Measurements from ENCODE around the gene SEMA6B. TPM values are rescaled to one million over a fixed set of nuclear protein-coding genes. Genes with fewer than 3 reads are reported as not detected.
A peak's percentile ranks its signal among the peaks of the same experiment; 100 is the strongest.

Gene SEMA6B
- polyA plus RNA-seq, 1 experiment = 0.22 TPM

GRCh38 chr19:4507150-4507452 is 52.4 kb downstream of the SEMA6B start:
- Histone ChIP-seq H3K36me3 (ENCODE audit: control insufficient read depth, insufficient read depth, low read length) (peaks cover 9% of the 10 kb centered on the region), H3K27me3 (ENCODE audit: control insufficient read depth, insufficient read depth, low read length) (no peaks in the 10 kb centered on the region), H3K4me3 (ENCODE audit: low read depth, low read length) (no peak overlapping the region)
- no peak for DNase-seq (ENCODE audit: low read depth)
- TF ChIP-seq, protein P1, sequence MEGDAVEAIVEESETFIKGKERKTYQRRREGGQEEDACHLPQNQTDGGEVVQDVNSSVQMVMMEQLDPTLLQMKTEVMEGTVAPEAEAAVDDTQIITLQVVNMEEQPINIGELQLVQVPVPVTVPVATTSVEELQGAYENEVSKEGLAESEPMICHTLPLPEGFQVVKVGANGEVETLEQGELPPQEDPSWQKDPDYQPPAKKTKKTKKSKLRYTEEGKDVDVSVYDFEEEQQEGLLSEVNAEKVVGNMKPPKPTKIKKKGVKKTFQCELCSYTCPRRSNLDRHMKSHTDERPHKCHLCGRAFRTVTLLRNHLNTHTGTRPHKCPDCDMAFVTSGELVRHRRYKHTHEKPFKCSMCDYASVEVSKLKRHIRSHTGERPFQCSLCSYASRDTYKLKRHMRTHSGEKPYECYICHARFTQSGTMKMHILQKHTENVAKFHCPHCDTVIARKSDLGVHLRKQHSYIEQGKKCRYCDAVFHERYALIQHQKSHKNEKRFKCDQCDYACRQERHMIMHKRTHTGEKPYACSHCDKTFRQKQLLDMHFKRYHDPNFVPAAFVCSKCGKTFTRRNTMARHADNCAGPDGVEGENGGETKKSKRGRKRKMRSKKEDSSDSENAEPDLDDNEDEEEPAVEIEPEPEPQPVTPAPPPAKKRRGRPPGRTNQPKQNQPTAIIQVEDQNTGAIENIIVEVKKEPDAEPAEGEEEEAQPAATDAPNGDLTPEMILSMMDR (IDR thresholded peaks at IDR 0.05; ENCODE audit: insufficient read depth, low read depth, low read length) = no peak
- POLR2A ChIA-PET = no interaction called here
- CTCF ChIA-PET = interaction anchor here (2.0 kb wide), 1 partner anchor 17 kb away, joined by 8 read pairs; no protein-coding TSS in a partner anchor

DNA sequence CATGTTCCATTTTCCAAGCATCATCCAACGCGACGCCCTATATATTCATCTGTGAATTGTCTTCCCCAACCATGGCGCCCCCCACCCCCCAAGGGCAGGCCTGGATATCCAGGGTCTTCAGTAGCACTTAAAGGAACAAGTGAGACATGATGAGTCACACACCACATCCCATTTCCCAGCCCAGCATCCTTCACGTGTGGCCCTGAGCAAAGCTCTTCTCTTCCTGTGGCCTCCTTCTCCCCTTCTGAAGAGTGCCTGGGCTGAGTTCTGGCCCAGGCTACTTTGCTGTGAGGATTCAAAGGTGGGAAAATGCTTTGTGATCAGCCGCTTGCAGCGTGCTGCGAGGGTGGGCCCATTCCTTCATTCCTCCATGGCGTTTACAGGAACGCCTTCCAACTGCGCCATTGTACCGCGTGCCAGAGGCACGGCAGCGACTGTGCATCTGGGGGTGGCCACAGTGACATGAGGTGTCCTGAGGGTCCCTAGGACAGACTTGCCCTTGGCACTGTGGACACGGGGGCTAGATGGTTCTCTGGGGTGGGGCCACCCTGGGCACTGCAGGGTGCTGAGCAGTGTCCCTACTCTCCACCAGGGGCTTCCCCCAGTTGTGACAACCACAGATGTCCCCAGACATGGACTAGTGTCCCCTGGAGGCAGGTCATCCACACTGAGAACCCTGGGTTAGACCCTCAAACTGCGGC is 52.9 kb downstream of the SEMA6B start:
- TF ChIP-seq, protein P1 (IDR thresholded peaks at IDR 0.05; ENCODE audit: insufficient read depth, low read depth, low read length) = 0 out of 2 replicates have a peak, but pooled peaks have one; percentile 2
- H3K27me3 ChIP-seq (ENCODE audit: control insufficient read depth, insufficient read depth, low read length) = no peaks in the 10 kb centered on the region
- ChIA-PET POLR2A (interaction anchor here (0.7 kb wide), 1 partner anchor 152 kb away, joined by 15 read pairs; no protein-coding TSS in a partner anchor), CTCF (interaction anchor here (2.0 kb wide), 1 partner anchor 17 kb away, joined by 8 read pairs; no protein-coding TSS in a partner anchor)
- H3K36me3 ChIP-seq (ENCODE audit: control insufficient read depth, insufficient read depth, low read length) = peaks cover 11% of the 10 kb centered on the region
- H3K4me3 ChIP-seq (ENCODE audit: low read depth, low read length) = no peak overlapping the region
- DNase-seq (ENCODE audit: low read depth) = no peak

- Histone ChIP-seq H3K4me3 (ENCODE audit: low read depth, low read length) (no peak overlapping the region), H3K27me3 (ENCODE audit: control insufficient read depth, insufficient read depth, low read length) (no peaks in the 10 kb centered on the region), H3K36me3 (ENCODE audit: control insufficient read depth, insufficient read depth, low read length) (peaks cover 15% of the 10 kb centered on the region)
- CTCF ChIA-PET = no interaction called here
- DNase-seq (ENCODE audit: low read depth) = no peak
- POLR2A ChIA-PET = no interaction called here
- TF ChIP-seq, protein P1 (IDR thresholded peaks at IDR 0.05; ENCODE audit: insufficient read depth, low read depth, low read length) = no peak
Measured at GRCh38 chr19:4505570-4506448, 53.7 kb downstream of the SEMA6B start.

- Histone ChIP-seq H3K36me3 (ENCODE audit: control insufficient read depth, insufficient read depth, low read length) (peaks cover 16% of the 10 kb centered on the region), H3K27me3 (ENCODE audit: control insufficient read depth, insufficient read depth, low read length) (no peaks in the 10 kb centered on the region), H3K4me3 (ENCODE audit: low read depth, low read length) (no peak overlapping the region)
- DNase-seq (ENCODE audit: low read depth) = no peak
- TF ChIP-seq, protein P1 (IDR thresholded peaks at IDR 0.05; ENCODE audit: insufficient read depth, low read depth, low read length) = no peak
- ChIA-PET CTCF (interaction anchor here (3.0 kb wide), 1 partner anchor 18 kb away, joined by 10 read pairs; no protein-coding TSS in a partner anchor), POLR2A (no interaction called here)
Measured at GRCh38 chr19:4504891-4505569, 54.5 kb downstream of the SEMA6B start.

DNA sequence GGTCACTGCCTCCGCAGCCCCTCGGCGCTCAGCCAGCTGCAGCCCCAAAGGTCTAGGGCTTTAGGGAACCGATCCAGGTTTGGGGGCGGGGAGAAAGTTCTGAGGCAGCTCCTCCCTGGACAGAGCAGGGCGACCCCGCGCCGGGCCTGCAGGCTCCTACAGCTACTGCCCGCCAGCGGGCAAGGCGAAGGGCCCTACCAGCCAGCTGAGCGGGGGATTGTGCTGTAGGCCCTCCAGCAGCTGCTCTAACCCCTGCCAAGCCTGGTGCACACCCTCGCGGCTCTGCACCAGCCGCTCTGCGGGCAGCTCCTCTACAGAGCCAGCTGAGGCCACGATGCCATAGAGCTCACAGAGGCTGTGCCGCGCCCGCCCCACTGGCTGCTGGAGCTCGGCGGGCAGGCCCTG is 55.2 kb downstream of the SEMA6B start:
- DNase-seq (ENCODE audit: low read depth) = no peak
- ChIA-PET POLR2A (no interaction called here), CTCF (interaction anchor here (3.0 kb wide), 1 partner anchor 19 kb away, joined by 10 read pairs; no protein-coding TSS in a partner anchor)
- H3K36me3 ChIP-seq (ENCODE audit: control insufficient read depth, insufficient read depth, low read length) = peaks cover 16% of the 10 kb centered on the region
- no peaks in the 10 kb centered on the region for H3K27me3 ChIP-seq (ENCODE audit: control insufficient read depth, insufficient read depth, low read length)
- TF ChIP-seq, protein P1 (IDR thresholded peaks at IDR 0.05; ENCODE audit: insufficient read depth, low read depth, low read length) = no peak
- no peak overlapping the region for H3K4me3 ChIP-seq (ENCODE audit: low read depth, low read length)
